ENCODE measurements around the gene TXNRD2.

- TF ChIP-seq EZH2phosphoT487 (IDR thresholded peaks at IDR 0.05; ENCODE audit: unreplicated experiment): no peak
- no peak for TF ChIP-seq CTCF (conservative IDR thresholded peaks at IDR 0.05; ENCODE audit: low read depth in 2 of 2)
- TF ChIP-seq POLR2AphosphoS5 (IDR thresholded peaks at IDR 0.05; ENCODE audit: low read depth): no peak
- no peak for TF ChIP-seq ZNF114 (CRISPR knock-in tag; IDR thresholded peaks at IDR 0.05)
- no peak for TF ChIP-seq ZNF331 (CRISPR knock-in tag; IDR thresholded peaks at IDR 0.05; ENCODE audit: low read depth)
- TF ChIP-seq REST (IDR thresholded peaks at IDR 0.05; ENCODE audit: unreplicated experiment): no peak
- no peak for TF ChIP-seq EZH2 (IDR thresholded peaks at IDR 0.05; ENCODE audit: low read depth, unreplicated experiment)
- TF ChIP-seq ETS1 (IDR thresholded peaks at IDR 0.05): no peak
- no peak for TF ChIP-seq JUNB (IDR thresholded peaks at IDR 0.05; ENCODE audit: unreplicated experiment)
- no peak for TF ChIP-seq STAT1 (IDR thresholded peaks at IDR 0.05; ENCODE audit: unreplicated experiment)
- TF ChIP-seq CREB1 (CRISPR knock-in tag; IDR thresholded peaks at IDR 0.05; ENCODE audit: low read depth): no peak
Measured at GRCh38 chr22:19843857-19844376, 97.7 kb downstream of the TXNRD2 start.
